HG03064 (cell line): ENCODE measurements around the gene CPPED1.

Experiments
- ATAC-seq: cut with Tn5 transposase; IDR thresholded peaks from one replicate; pipeline ENCODE4 v1.9.1; 2021; ENCODE audit warnings: low read depth; ENCODE audit not compliant: unreplicated experiment

Gene CPPED1

DNA sequence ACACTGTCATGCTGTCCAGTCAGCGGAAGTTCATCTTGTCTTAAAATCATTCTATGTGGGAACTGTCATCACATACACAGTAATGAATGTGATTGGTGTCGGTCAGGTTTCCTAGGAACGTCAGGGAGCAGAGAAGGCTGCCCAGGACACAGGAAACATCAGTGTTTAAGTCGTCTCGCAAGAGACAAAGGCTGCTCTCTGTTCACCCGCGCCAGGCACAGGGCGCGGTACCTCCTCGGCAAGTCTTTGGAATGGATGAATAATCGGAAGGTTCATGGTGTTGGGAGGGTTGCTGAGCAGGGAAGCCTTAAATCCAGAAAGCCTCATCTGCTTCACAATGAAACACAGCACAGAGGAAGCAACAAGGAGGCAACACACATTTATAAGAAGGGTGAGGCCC is 148.2 kb downstream of the CPPED1 start:
- no peak for ATAC-seq

DNA sequence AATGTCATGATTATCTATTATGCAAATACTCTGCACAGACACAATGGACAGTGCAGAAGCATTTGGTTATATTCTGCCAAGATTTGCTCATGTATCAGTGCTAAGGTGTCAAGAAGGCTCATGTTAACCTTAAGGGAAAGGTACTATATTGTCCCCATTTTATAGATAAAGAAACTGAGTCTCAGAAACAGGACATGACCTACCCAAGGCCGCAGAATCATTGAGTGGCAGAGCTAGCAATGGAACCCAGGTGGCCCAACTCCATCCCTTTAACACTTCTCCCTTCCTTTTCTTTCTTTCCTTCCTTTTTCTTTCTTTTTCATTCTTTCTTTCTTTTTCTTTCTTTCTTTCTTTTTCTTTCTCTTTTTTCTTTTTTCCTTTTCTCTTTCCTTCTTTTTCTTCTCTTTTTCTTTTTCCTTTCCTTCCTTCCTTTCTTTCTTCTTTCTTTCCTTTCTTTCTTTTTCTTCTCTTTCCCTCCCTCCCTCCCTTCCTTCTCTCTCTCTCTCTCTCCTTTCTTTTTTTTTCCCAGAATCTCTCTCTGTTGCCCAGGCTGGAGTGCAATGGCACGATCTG is 149.8 kb downstream of the CPPED1 start:
- ATAC-seq = no peak

DNA sequence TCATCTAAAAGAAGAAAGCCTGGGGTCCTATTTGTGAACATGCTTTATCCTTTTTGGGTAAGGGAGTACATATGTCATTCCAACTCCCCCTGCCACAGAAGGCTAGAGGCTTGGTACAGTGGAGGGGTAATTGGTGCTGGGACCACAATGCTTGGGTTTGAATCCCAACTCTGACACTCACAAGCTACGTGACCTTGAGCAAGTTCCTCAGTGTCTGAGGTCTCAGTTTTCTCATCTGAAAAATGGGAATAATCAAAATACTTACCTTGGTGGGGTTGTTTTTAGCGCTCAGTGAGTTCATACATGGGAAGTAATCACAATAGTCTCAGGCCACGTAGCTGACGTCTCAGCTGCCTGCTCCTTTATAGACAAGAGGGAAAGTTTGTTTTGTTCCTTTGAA is 150.8 kb downstream of the CPPED1 start:
- ATAC-seq = no peak

DNA sequence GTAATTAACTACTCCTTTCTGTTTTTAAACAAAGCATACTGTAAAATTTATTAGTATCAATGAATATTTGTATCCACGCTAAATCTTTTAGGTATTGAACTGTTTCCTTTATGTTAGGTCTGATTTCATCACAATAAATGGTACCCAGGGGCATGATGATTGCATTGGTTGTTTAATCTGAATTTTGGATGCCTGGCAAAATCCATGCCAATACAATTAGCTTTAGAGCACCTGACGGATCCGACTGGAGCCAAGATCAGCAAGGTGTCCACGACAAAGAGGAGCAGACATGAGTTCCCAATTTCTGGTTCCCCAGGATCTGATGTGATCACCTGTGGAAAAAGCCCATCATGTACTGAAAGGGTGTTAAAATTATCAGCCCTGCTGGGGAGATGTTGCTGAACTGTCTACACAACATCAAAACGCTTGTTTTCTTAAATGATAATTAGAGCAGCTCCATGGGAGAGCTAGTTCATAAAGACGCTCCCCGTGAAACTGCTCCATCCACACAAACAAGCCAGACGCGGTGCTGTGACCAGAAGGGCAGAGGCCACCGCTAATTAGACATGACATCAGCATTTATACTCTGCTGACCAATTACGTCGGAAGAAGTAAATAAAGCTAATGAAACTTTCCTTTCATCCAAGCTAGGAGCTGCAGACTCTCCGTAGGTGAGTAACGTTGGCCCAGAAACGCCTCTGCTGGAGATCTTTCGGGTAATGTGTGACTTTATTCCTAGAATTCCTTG is 151.7 kb downstream of the CPPED1 start:
- ATAC-seq = no peak

- no peak for ATAC-seq
Measured at GRCh38 chr16:12649356-12649755, 154.3 kb downstream of the CPPED1 start.

DNA sequence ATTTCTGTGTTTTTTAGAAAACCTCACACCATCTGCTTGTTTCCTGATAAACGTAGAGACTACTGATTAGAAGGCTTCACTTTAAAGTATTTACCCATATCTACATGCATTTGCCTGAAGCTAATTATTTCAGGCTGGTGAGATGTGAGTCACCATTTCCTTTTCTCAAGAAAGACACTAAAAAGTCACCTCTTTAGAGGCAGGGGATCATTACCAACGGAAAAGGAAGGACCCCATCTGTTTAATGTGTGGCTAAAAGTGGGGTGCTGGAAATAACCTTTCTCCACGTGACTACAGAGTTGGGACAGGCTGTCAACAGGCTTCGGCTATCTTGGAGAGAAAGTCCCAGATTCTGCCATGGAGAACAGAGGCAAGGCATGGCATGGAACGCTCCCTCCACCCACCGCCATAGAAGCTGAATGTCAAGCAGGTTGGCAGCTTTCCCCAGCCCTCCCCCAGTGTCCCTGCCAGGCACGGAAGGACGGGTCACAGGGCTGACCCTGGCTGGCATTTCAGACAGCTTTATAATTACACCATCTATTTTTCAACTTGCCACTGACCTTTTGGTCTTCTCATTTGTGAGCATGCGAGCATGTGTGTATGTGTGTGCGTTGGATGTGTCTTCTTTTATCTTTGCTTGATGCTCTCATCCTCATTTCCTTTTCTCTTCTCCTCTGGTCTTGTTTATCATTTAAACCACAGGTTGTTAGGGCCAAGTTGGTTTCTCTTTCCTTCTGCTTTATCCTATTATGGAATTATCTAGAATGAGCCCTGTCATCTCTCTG is 157.0 kb downstream of the CPPED1 start:
- no peak for ATAC-seq

DNA sequence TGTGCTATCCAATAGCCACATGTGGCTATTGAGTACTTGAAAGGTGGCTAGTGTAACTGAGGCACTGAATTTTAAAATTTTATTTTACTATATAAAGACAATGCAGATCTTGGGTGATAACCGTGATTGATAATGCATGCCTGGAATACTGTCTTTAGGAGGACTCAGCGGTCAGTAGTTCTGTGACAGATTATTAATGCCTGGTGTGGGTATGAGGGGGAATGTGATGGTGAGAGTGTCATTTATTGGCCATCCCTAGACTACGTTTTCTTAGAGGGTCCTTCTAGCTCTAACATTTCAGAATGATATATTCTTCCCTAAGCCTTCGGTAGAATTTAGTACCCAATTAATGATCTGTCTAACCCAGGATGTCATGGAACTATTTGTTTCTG is 157.6 kb downstream of the CPPED1 start:
- no peak for ATAC-seq

DNA sequence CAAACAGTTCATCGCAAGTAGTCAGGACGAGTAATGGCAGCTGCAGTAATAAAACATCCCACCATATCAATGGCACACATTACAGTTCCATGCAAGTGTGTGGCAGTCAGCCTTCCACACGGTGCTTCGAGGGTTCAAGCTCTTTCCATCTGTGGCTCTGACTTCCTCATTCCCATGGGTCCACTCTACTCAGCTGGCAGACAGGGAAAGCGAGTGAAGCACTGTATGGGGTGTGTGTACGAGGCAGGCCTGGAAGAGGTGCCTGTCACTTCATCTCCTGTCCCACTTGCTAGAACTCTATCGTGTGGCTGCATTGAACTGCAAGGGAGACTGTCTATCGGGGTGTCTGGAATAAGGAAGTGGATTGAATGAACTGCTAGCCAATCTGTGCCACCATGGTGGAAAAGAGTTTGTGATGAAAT is 160.6 kb downstream of the CPPED1 start:
- ATAC-seq = no peak

DNA sequence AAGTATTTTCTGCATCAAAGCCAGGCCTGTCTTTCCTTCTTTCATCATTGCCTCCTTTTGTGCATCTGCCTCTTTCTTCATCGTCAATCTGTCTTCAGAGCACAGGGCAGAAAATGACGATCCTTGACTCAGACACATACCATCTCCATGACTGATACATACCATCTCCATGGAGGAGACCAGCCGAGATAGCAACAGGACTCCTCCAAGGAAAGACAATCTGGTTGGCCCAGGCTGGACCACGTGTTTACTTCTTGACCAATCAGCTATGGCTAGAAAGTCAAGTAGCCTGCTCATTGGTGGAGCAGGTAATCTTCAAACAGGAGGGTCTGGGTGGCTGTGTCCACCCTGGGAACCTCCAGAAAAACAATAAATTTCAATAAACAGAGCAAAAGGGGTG is 164.6 kb downstream of the CPPED1 start:
- ATAC-seq = no peak

GRCh38 chr16:12637002-12637401 is 166.7 kb downstream of the CPPED1 start:
- no peak for ATAC-seq

DNA sequence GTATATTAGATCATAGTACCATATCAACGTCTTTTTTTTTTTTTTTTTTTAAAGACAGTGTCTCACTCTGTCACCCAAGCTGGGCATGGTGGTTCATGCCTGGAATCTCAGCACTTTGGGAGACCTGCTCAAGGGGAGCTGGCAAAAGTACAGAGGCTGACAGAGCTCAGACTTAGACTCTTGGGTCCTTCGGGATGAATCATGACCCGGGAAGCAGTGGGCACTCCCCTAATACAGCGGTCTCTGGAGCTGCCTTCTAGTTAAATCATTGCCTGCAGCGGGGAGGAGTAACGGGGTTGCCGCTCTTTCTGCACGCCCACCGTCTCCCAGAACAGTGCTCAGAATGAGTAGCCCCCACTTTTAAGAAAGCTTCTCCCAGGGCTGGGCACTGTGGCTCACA is 174.4 kb downstream of the CPPED1 start:
- no peak for ATAC-seq

DNA sequence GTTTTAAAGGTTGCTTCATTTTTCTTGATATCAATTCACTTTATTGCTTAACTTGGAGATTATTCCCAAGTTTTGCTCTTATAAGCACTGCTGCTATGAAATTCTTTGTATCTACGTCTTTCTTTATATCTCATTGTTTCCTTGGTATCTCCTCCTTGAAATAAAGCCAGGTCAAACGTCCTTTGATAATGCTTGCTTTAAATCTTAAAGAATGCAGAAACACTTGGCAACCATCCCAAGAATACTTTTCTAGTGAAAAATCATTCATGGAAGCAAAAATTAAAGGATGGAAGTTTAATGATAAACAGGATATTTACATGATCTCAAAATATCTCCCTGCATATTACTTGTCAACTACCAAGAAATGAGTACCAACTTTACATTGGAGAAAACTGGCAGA is 175.2 kb downstream of the CPPED1 start:
- ATAC-seq = no peak

- no peak for ATAC-seq
Measured at GRCh38 chr16:12627394-12627793, 176.3 kb downstream of the CPPED1 start.

GRCh38 chr16:12626411-12626810 is 177.3 kb downstream of the CPPED1 start:
- no peak for ATAC-seq

DNA sequence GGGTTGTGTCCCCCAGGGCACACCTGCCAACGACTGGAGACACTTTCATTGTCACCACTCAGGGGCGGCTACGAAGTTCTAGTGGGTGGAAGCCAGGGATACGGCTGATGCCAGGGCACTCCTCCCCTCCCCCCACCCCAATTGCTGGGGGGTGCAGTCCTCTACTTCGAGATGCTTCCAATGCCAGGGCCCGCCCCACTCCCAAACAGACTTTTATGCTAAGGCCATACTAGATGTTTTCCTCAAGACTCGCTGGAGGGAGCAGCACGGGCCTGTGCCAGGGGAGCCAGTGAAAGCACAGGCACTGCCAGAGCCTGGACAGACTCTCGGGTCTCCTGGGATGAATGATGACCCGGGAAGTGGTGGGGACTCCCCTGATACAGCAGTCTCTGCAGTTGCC is 178.0 kb downstream of the CPPED1 start:
- no peak for ATAC-seq

DNA sequence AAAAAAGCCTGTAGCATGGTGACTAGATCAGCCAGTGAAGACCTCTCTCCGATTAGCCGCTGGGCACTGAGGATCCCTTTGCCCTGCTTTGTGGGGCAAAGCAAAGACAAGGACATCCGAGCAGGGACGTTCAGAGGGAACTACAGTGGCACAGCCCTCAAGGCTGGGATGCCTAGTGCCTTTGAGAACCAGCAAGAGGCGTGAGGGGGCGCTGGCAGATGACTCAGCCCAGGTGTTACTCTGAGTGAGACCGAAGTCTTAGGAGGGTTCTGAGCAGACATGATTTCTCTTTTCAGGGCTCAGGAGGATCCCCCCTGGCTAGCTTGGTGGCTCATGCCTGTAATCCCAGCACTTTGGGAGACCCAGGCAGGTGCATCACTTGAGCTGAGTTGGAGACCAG is 178.6 kb downstream of the CPPED1 start:
- no peak for ATAC-seq

DNA sequence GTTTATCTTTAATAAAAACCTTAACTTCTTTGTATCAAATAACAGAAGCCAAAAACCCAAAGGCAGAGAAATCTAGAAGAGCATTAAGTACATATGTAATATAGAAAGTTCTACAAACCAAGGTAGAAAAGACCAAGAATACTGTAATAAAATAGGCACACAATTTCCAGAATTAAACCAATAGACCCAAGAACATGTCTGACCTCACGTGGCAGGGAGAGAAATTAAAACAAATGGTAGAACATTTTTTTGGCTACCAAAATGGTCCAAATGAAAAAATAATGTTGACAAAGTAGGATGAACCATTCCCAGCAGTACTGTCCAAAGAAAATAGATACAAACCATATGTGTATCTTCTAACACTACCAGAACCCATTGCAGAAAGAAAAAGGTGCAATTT is 183.5 kb downstream of the CPPED1 start:
- ATAC-seq = no peak

DNA sequence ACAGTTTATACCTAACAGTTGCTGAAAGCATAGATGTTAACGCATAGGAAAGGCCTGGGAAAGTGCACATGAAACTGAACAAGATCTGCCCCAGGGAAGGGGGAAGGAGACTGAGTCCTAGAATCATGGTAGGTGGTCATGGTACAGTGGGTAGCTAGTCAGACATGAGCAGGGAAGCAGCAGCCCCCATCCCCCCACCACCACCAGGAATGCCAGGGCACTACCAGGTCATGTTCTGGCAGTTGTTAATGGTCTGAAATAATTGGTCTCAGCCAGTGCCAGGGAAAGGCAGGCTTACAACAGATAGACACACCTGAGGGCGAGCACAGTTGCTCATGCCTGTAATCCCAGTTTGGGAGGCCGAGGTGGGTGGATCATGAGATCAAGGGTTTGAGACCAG is 185.2 kb downstream of the CPPED1 start:
- ATAC-seq = no peak

DNA sequence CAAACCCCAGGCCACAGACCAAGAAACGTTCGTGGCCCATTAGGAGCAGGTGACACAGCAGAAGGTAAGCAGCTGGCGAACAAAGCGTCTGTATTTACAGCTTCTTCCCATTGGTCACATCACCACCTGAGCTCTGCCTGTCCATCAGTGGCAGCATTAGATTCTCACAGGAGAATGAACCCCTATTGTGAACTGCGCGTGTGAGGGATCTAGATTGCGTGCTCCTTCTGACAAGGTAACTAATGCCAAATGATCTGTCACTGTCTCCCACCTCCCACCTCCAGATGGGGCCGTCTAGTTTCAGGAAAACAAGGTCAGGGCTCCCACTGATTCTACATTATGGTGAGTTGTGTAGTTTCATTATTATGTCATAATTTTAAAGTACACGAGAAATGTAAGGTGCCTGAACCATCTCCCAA is 186.3 kb downstream of the CPPED1 start:
- no peak for ATAC-seq

- ATAC-seq = no peak
Measured at GRCh38 chr16:12614662-12615278, 188.9 kb downstream of the CPPED1 start.

DNA sequence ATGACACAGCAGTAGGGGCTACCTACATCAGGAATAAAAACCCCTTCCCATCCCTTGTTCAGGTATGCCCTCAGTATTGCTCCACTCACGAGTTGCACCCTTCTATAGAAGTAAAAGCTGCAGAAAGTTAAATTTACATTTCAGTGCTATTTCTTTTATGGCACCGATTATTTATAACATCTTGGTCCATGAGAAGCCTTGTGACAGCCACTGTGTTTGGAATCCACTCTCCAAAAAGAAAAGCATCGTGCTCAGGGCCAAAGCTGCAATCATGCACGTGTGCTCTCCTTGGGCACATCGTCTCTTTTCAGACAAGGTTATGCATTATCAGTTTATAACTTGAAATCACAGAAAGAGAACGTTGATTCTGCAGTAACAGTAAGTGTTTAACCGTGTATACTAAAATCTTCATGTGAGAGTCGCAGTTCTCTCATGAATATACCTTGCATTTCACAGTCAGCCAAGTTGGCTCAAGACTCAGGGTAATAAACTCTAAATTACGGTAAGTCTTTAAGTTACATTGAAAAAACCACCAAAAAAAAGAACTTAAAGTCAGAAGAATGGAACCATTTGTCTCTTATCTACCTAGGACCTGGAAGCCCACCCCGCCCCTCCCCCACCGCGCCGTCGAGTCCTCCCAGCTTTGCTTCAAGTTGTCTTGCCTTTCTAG is 189.6 kb downstream of the CPPED1 start:
- ATAC-seq = no peak
